Activated CD8-positive, alpha-beta memory T cell treated with anti-CD3 and anti-CD28 coated beads for 36 hours (primary cell): Measurements from ENCODE around the gene IGSF9. TPM values are rescaled to one million over a fixed set of nuclear protein-coding genes. Genes with fewer than 3 reads are reported as not detected.

Experiments
- CTCF ChIA-PET: fragments of 350-600 bp; sonication (Branson Sonifier 250); formaldehyde crosslinking; loops from one replicate; lab custom pipeline; 2021; ENCODE audit warnings: antibody characterized with exemption; lab: Charles Lee
- POLR2A ChIA-PET: fragments of 350-600 bp; sonication (Branson Sonifier 250); formaldehyde crosslinking; loops from one replicate; lab custom pipeline; 2021; ENCODE audit warnings: antibody characterized with exemption; lab: Charles Lee
- total RNA-seq, 2 experiments: library from RNA; stranded (reverse); gene quantifications; one replicate each; pipeline ENCODE4 v1.2.3, GENCODE V29; 2021

IGSF9 gene
- total RNA-seq, 2 experiments from 2014 or later: 0.06 TPM; not detected in 1

GRCh38 chr1:159977364-159978106 lies 32.1 kb upstream of the IGSF9 start:
- POLR2A ChIA-PET: no interaction called here
- CTCF ChIA-PET: interaction anchor here (1.2 kb wide), 1 partner anchor 30 kb away, joined by 5 read pairs; no protein-coding TSS in a partner anchor

- POLR2A ChIA-PET: no interaction called here
- CTCF ChIA-PET: no interaction called here
These were observed 29.0 kb upstream of the IGSF9 start for GRCh38 chr1:159974350-159974965.

DNA sequence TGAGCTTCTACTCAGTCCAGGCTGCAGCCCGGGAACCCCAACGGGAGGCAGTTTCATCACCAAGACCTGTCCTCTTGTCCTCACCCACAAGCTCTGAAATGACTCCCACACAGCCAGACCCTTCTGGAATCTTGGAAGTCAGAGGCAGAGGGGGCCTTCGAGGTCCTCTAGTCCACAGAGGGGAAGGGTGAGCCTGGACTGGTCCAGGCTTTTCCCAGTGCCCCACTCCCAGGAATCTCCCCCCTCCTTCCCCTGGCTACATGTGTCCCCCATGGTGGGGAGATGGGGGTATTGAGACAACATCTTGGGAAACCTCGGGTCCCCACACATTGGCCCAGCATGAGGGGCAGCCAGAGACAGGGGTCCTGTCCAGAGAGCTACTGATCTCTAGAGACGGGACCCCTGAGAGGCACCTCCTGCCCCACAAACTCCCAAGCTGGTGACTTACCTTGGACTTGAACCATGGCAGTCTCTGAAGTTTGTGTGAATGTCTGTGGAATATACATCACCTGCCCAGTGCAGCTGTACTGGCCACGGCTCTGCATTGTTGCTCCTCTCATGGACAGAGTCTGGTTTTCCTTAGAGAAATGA lies 28.0 kb upstream of the IGSF9 start:
- ChIA-PET POLR2A (no interaction called here), CTCF (no interaction called here)

- ChIA-PET CTCF (no interaction called here), POLR2A (no interaction called here)
These were observed 27.2 kb upstream of the IGSF9 start for GRCh38 chr1:159972443-159973205.

DNA sequence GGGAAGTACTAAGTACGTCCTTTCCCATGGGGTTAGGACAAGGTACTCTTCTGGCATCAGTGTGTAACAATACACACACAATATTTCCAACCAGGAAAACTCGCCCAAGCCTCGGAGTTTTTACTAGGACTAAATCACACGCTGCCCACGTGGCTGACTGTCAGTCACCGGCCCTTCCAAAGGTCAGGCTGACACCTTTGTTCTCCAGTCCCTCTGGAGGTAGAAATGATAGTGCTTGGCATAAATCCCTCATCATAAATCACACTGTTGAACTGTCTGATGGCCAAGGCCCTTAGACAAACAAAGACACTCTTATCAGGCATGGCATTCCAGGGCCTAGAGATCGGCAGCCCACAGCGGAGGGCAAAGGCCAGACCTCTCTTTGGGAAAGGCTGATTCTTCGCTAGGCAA lies 25.5 kb upstream of the IGSF9 start:
- ChIA-PET CTCF (no interaction called here), POLR2A (no interaction called here)

- CTCF ChIA-PET: interaction anchor here (0.8 kb wide), 1 partner anchor 30 kb away, joined by 3 read pairs; no protein-coding TSS in a partner anchor
These were observed 23.5 kb upstream of the IGSF9 start for GRCh38 chr1:159968901-159969300.

GRCh38 chr1:159965263-159965662 lies 19.9 kb upstream of the IGSF9 start:
- CTCF ChIA-PET: no interaction called here

More at GRCh38 chr1:159968901-159969300, 23.5 kb upstream of the IGSF9 start:
- POLR2A ChIA-PET: no interaction called here

GRCh38 chr1:159964144-159964543 lies 18.7 kb upstream of the IGSF9 start:
- POLR2A ChIA-PET: no interaction called here
- CTCF ChIA-PET: no interaction called here

More at GRCh38 chr1:159965263-159965662, 19.9 kb upstream of the IGSF9 start:
- POLR2A ChIA-PET: no interaction called here

DNA sequence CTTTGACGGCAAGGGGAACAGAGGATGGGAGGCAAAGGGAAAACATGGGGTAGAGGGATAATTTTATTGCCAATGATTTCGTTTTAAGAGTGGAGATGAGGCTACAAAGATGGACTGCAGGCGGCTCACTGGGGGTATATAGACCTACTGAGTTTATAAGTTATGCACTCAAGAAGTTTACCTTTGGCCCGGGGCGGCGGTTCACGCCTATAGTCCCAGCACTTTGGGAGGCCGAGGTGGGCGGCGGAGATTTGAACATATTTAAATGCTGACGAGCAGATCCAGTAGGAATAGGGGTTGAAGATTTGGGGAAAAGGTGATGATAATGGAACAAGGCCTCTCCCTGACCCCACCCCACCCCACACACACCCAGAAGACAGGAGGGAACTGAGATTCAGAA lies 16.8 kb upstream of the IGSF9 start:
- ChIA-PET POLR2A (no interaction called here), CTCF (no interaction called here)

- ChIA-PET POLR2A (no interaction called here), CTCF (no interaction called here)
These were observed 16.2 kb upstream of the IGSF9 start for GRCh38 chr1:159961636-159962035.

GRCh38 chr1:159960721-159961381 lies 15.4 kb upstream of the IGSF9 start:
- ChIA-PET POLR2A (no interaction called here), CTCF (no interaction called here)

- CTCF ChIA-PET: no interaction called here
- POLR2A ChIA-PET: no interaction called here
These were observed 14.0 kb upstream of the IGSF9 start for GRCh38 chr1:159959451-159959850.

DNA sequence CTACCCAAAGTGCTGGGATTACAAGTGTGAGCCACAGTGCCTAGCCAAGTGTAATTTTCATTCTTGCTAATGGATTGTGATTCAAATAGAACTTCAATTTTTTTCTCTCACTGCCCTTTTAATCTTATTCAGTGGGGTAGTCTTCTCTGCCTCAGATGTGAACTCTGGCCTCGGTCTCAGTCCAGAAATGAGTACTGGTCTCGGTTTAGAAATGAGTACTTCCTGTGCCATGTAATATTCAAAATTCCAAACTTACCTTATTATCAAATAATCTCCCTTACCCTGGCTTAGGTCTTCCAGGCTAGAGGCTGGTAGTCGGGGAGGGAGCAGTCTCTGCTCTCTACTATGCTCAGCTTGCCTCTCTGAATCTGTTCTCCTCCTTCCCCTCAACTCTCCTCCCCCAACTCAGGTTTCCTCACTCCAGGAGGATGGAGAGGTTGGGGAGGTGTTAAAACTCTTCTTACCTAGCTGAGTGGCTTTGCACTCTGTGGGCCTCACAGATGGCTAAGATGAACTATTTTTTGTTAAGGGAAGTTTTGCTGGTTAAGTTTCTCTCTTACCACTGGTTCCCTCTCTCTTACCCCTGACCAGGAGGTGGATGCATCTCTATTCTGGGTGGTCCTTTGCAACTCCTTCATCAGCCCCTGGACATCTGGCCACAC lies 13.4 kb upstream of the IGSF9 start:
- POLR2A ChIA-PET: no interaction called here
- CTCF ChIA-PET: interaction anchor here (1.2 to 2.2 kb wide), 2 partner anchors 25 to 49 kb away, joined by 3 to 9 read pairs; no protein-coding TSS in a partner anchor

DNA sequence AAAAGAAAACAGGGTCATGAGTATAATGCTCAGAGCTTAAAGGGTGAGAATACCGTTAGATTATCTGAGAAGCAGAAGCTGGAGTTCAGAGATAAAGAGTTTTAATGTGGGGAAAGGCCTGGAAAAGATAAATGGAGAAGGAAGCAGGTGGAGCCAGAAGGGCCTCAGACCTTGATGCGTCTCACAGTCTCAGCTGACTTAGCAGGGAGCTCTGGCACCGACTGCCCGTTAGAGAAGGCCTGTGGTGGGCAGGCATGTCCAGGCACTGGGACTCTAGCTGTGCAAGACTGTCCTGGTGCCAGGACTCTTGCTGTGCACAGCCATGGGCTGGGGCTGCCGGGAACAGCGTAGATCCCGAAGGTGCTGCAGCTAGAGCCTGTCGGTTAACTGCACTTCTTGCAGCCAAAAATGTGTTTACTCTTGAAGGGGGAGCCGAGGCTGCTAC lies 12.4 kb upstream of the IGSF9 start:
- ChIA-PET POLR2A (no interaction called here), CTCF (interaction anchor here (0.9 to 2.2 kb wide), 3 partner anchors 22 to 50 kb away, joined by 3 to 9 read pairs (median 3); no protein-coding TSS in a partner anchor)

DNA sequence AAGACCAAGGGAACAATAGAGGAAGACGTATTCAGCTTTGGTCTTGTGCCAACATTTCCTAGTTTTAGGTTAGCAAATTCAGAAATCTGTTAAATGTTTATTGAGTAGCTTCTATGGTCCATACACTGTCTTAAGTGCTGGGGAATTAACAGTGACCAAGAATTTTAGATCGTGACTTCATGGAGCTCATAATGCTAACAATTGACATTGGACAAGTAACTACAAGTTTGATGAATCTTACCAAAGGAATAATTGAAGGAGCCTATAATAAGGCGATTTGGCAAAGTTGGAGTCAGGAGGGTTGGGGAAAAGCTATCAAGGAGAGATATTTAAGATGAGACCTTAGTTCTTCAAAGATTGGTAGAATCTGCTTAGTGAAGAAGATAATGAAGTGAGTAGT lies 10.0 kb upstream of the IGSF9 start:
- ChIA-PET CTCF (interaction anchor here (0.8 kb wide), 1 partner anchor 53 kb away, joined by 4 read pairs; no protein-coding TSS in a partner anchor), POLR2A (interaction anchor here (0.7 kb wide), 1 partner anchor 145 kb away, joined by 12 read pairs; no protein-coding TSS in a partner anchor)

DNA sequence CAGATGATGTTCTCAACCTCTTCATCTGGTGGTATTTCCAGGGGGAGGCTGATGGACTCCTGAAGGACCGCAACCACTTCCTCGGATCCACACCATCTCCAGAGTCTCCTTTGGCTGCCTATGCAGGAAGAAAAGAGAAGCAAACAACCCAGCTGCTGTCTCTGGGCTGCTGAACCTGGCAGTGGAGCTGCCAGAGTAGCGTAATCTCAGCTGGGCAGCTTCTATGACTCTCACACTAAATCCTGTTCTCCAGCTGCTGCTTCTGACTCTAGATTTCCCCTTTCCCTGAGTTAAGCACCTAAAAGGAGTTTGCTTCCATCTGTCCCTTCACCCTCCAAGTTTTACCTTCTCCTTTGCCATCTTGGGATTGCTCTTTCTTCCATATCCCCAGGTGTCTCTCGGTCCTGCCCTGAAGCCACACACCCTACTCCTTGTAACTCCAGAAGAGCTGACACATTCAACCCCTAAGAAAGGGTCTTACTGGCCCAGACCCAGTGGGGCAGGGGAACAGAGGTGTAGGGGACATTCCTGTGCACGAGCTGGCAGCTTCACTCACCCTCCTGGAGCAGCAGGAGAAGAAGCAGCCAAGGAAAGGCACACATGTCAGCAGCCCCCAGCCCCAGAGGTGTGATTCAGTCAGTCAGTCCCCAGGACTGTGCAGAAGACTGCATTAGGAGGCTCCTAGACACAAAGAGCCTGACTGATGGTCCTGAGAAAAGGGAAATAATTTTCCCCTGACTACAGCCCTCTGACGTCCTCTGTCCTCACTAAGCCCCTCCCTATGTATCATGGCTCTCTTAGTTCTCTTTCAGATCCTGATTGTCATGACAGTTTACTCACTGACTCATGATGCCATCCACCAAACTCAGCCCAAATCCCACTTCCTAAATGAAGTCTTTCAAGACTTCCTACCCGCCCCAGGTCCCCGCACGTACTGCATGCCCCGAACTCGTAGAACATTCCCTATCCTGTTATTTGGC lies 8.4 kb upstream of the IGSF9 start, which contains the start of gene SLAMF9:
TSS of gene SLAMF9 (minus strand) at position 702 of the 980 bp plus-strand sequence. CDS start at position 602, 100 bp downstream.
- ChIA-PET POLR2A (no interaction called here), CTCF (interaction anchor here (0.8 kb wide), 1 partner anchor 54 kb away, joined by 4 read pairs; no protein-coding TSS in a partner anchor)

DNA sequence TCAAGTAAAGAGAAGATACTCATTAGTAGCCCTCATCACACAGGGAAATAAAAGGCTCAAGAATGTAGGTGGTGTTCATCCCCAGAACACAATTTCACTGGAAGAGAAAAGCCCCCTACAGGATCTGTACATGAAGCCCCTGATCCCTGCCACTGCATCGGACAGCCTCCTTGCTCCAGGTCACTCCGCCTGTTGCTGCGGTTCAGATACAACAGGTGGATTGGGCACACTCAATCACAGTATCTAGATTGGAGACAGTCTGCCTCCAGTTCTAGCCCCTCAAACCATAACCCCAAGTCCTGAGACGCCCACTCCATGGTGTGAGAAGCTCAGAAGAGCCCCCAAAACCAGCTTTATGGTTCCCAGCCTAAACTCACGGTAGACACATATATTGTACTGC lies 7.5 kb upstream of the IGSF9 start:
- ChIA-PET CTCF (interaction anchor here (0.8 kb wide), 1 partner anchor 55 kb away, joined by 4 read pairs; no protein-coding TSS in a partner anchor), POLR2A (no interaction called here)
